Cardiac septum (tissue), 1 donor: ENCODE results near the gene CLK4. TPM values are rescaled to one million over a fixed set of nuclear protein-coding genes. Genes with fewer than 3 reads are reported as not detected.

Experiments used
- DNase-seq: peaks from one replicate; pipeline ENCODE4 v3.0.0-alpha.2; 2020; ENCODE audit warnings: low spot score
- intact Hi-C: fragments of 100-400 bp; cut with DNase I; formaldehyde crosslinking; loops from one replicate; pipeline ENCODE4 v1.14.0; 2022
- total RNA-seq: library from RNA; stranded (reverse); fragmentation: NEBNext Ultra II Directional; extraction: Animal tissue kit (Norgen Biotek cat#: 25700); gene quantifications from one replicate; pipeline ENCODE4 v1.2.1, GENCODE V29; 2021
- donor health status: DM: no; HTN: no; CAD: no.

CLK4 gene
- total RNA-seq, 1 donor from 2014 or later: 22.1 TPM

GRCh38 chr5:178640331-178641045, 13.6 kb upstream of the CLK4 start:
- intact Hi-C loops: no loop called here
- DNase-seq: no peak

DNA sequence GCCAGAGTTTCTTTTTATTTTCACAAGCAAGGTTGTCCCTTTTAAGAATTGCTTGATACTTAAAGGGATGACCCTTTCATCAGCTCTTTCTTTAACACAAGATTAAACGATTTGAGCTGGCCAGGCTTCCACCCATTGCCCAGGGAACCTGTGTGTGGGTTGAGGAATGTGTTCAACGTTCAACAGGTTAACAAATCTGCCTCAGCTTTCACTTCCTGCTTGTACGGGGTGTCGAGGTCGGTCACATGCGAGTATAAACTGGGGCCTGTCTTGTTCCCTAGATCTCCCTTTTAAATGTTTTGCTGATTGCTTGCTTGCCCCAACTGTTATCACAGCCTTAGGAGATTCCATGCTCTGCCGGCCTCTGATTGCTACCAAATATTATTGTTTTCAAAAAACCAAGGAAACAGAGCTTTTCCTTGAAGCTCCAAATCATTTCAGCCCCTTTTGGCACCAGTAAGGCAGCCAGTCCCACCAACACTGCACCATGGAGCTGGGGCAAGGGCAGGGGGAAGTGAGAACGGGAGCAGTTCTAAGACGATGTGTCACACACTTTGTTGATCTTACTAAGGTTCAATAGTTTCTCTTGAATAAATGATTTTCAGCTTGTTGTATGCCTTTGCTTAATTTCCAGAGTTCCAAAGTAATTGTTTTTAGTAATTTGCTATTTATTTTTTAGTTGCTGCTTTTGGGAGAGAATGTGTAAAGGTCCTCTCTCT, 10.7 kb upstream of the CLK4 start:
- intact Hi-C loops: no loop called here
- DNase-seq: no peak

- intact Hi-C loops: no loop called here
- no peak for DNase-seq
Observed at GRCh38 chr5:178632285-178632684, 5.4 kb upstream of the CLK4 start.

DNA sequence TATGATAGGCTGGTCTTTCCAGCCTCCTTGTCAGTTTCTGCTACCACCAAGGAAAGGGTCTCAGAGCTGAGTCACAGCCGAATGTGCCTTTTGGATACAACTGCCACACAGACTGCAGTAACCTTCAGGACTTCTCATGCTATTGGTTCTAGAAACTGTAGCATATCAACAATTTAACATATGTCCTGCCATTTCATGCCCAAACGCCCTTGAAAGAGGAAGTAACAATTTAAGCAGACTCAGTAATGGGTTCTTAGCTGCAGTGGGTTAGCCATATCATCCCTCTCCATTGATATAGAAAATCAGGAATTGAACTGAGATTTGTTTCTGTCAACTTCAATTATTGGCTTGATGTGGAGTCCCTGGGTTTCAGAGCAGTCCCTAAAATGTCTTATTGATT, 4.1 kb upstream of the CLK4 start:
- intact Hi-C loops: no loop called here

DNA sequence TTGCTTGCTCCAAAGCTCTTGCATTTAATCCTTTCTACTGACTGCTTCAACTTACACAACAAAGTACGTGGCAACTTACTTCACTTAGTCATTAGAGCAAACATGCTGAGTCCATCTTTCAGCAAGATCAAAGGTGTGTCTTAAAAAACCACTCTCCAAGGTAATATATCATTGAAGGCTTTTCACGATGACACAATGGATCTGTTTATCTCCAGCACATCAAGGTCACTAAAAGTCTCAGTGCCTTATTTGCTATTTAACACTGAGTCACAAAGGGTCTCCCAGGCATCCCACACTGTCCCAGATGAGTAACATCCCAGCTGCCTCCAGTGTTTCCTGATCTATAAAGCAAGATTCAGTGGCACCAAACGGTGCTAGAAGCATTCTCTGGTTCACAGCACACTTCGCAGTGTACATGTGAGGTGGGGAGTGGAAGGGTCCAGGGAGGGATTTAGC, 3.7 kb upstream of the CLK4 start:
- intact Hi-C loops: no loop called here
- DNase-seq: no peak

More for the DNA sequence above, 4.1 kb upstream of the CLK4 start:
- no peak for DNase-seq

GRCh38 chr5:178627259-178627598, 379 bp upstream of the CLK4 start:
- DNase-seq: no peak
- intact Hi-C loops: loop anchor here (5.0 to 10.0 kb wide), 4 partner anchors 105 to 395 kb away; partner anchors contain the start of genes ZNF354A, ZNF454 and ZNF879

DNA sequence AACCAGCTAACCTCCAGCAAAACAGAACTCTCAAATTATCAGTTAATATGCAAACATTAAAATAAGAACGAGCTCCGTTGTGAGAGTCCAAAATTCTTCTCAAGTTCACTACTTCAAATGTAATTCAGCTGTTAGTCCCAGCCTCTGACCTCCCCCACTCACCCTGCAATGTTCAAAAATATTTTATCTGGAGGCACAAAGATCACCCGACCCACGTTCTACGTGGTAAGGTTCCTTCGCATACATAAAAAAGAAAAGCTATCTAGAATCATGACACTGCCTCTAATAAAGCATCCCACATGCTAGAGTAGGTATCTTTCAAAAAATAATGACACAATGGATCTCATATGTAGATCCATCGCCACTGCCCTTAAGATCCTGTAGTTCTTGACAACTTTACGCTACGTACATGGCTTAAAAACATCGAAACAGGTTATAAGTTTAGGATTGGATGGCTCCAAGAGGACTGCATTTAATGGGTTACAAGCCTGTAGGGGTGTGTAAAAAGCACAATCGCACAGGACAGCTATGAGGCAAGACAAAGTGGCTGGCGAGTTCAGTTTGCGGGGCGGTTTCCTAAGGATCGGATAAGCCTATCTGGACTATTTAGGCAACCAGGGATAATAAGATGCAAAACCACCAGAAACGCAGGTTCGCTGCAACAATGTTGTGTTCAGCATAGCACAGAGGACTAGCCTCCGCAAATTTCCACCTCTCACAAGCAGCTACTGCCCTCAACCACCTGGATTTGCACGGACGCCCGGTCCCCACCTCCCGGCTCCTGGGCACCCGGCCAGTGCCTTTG, 969 bp downstream of the CLK4 start:
- DNase-seq: no peak
- intact Hi-C loops: loop anchor here (5.0 to 10.0 kb wide), 4 partner anchors 106 to 396 kb away; partner anchors contain the start of genes ZNF354A, ZNF454 and ZNF879

DNA sequence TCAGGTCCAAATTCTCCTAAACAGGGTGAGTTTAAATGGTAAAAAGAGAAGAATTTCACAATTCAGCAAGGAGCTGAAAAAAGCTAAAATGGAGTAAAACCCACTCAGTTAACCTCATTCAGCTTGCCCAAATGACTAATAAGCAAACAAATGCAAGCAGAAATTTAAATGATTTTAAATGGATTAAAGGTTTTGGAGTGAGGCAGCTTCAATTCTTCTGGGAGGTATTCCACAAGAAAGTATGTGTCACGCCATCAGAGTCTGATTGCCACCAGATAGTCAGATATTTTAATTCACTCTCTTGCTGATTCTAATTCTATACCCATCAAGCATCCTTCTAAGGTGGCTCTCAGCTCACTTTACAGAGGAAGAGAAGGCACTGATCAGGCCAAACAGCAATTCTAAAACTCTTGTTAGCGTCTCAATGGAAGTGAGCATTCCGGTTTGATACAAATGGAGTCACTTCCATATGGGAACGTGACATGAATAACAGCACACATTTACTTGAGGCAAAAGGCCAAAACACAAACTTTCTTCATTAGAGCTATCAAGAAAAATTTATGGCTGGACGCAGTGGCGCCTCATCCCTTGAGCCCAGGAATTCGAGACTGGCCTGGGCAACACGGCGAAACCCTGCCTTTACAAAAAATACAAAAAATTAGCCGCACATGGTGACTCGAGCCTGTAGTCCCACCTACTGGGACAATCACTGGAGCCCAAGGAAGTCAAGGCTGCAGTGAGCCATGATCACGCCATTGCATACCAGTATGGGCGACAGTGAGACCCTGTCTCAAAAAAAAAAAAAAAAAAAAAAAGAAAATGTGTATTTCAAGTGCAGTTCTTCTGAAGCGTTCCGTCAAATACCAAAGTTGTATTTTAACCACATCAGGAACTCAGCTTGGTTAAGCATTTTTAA, 2.0 kb downstream of the CLK4 start:
- intact Hi-C loops: loop anchor here (5.0 to 10.0 kb wide), 4 partner anchors 107 to 397 kb away; partner anchors contain the start of genes ZNF354A, ZNF454 and ZNF879
- no peak for DNase-seq

DNA sequence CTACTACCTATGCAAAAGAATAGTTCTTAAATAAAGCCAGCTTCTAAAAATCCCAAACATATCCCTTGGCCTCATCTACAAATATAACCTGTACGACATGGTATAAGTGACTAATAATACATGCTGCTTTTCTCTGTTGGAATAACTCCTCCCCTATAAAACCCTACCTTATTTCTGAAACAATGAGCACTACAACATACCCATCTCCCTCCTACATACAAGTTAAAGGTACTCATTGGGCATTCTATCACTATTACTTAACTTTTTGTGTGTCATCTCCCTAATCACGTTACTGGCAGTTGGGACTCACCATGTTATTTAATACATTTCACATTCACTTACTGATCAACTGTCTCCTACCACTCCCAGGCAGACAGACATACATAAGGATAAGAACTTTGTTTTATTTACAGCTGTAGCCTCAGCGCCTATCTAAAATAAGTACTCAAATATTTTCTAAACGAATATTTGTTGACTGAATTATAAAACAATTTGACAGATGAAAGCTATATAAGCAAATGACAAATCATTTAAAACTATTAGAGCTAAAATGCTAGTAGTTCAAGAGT, 4.1 kb downstream of the CLK4 start:
- intact Hi-C loops: loop anchor here (10.0 kb wide), 1 partner anchor 322 kb away; the partner anchor contains the start of gene ZNF454
- no peak for DNase-seq

- no peak for DNase-seq
- intact Hi-C loops: no loop called here
Observed at GRCh38 chr5:178619390-178619789, 7.5 kb downstream of the CLK4 start.

DNA sequence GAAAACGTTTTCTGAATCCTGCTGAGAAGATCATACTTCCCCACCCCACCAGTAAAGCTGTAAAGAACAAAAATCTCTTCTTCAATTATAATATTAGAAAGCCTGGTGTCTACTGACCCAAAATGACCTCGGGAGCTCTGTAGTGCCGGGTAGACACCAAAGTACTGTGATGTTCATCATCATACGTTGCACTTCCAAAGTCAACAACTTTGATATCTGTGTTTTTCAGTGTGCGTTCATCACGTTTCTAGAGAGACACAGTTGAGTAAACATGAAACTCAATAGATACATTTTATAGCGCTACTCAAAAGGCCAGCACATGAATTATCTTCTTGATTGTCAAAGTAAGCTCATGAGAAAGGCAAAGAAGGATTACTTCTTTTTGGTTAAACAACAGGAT, 14.6 kb downstream of the CLK4 start:
- intact Hi-C loops: no loop called here
- DNase-seq: no peak

DNA sequence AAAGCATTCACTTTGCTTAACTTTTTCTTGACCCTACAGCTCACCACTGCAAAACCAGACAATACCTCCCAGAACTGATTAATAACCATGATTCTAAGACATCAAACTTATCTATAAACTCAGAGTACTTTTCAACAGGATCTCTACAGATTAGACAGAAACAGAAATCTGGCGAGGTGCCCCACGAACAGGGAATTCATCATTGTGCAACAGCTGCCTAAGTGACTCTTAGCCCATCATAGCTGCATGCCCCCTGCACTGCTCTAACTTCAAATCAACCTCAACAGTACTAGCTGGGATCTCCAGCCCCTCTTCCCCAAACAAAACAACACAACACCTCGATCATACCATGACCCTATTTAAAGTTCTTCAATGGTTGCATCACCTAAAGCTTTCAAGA, 20.6 kb downstream of the CLK4 start:
- DNase-seq: no peak

DNA sequence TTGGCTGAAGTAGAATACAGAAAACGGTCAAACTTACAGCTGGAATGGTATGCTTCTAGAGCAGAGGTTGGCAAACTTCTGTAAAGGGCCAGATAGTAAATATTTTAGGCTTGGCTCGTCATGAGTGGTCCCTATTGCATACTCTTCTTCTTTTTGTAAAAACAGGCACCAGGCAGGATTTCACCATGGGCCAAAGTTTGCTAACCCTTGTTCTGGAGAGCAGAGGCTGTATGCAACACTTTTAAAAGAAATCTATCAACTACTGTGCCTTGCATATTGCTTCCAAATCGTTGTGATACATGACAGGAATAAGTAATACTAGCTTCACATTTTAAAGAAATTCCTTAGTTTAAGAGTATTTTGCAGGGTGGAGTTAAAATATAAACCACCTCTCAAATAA, 21.1 kb downstream of the CLK4 start:
- DNase-seq: no peak
- intact Hi-C loops: no loop called here

More for the DNA sequence above, 20.6 kb downstream of the CLK4 start:
- intact Hi-C loops: no loop called here

DNA sequence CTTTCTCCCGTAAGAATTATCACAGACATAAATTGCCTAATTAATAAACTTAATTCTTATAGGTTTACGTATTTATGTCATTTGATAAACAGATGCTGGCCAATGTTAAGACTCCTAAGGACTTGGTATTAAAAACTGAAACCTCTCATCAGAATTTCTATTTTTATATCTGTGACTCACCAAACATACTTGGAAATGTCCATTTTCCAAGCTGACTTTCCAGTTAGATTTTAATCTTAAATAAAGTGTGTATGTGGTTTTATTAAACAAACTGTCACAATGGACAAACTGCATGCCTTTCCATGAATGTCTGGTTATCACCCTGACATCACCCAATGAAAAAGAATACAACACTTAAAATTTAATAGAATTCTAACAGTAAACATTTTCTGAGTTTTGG, 24.1 kb downstream of the CLK4 start:
- intact Hi-C loops: no loop called here

GRCh38 chr5:178595750-178596149, 31.1 kb downstream of the CLK4 start:
- intact Hi-C loops: no loop called here
- DNase-seq: no peak

More for the DNA sequence above, 24.1 kb downstream of the CLK4 start:
- DNase-seq: no peak

DNA sequence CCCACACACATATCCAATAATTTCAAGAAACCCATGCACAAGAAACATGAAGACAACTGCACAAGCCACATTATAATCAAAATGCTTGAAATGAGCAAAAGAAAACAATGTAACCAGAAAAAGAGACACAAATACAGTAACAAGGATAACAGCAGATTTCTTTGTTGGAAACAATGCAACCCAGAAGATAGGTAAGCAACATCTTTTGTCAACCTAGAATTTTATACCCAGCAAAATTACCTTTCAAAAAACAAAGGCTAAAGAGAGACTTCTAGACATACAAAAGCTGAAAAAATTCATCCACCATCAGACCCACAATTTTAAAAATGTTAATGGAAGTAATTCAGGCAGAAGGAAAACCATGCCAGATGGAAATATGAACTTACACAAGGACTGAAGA, 31.7 kb downstream of the CLK4 start:
- intact Hi-C loops: no loop called here

GRCh38 chr5:178590924-178591423, 35.9 kb downstream of the CLK4 start:
- DNase-seq: no peak
- intact Hi-C loops: loop anchor here (1.0 to 2.0 kb wide), 2 partner anchors 310 to 357 kb away; no protein-coding TSS in a partner anchor

More for the DNA sequence above, 31.7 kb downstream of the CLK4 start:
- no peak for DNase-seq
